ENCODE data around the gene MARCHF9.

GRCh38 chr12:57765698-57766463 is 11.0 kb downstream of the MARCHF9 start:
- TF ChIP-seq CTCF (IDR thresholded peaks at IDR 0.05) (no peak), EP300 (IDR thresholded peaks at IDR 0.05) (no peak)

All from ovary (tissue), 3 donors.